Measurements from ENCODE around the gene PRDM8.
"Not testable (repeated sequence)": the region's sequence is repeated elsewhere in the genome, so short reads cannot be mapped to it uniquely, and the experiment has no call there.

DNA sequence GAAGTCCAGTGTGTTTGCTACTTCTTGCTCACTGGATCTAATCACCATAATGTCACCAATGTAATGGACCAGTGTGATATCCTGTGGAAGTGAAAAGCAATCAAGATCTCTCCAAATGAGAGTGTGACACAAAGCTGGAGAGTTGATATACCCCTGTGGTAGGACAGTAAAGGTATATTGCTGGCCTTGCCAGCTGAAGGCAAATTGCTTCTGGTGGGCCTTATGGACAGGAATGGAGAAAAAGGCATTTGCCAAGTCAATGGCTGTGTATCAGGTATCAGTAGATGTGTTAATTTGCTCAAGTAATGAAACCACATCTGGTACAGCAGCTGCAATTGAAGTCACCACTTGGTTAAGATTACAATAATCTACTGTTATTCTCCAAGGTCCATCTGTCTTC is 19.5 kb upstream of the PRDM8 start:
- TF ChIP-seq, protein P1, sequence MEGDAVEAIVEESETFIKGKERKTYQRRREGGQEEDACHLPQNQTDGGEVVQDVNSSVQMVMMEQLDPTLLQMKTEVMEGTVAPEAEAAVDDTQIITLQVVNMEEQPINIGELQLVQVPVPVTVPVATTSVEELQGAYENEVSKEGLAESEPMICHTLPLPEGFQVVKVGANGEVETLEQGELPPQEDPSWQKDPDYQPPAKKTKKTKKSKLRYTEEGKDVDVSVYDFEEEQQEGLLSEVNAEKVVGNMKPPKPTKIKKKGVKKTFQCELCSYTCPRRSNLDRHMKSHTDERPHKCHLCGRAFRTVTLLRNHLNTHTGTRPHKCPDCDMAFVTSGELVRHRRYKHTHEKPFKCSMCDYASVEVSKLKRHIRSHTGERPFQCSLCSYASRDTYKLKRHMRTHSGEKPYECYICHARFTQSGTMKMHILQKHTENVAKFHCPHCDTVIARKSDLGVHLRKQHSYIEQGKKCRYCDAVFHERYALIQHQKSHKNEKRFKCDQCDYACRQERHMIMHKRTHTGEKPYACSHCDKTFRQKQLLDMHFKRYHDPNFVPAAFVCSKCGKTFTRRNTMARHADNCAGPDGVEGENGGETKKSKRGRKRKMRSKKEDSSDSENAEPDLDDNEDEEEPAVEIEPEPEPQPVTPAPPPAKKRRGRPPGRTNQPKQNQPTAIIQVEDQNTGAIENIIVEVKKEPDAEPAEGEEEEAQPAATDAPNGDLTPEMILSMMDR (conservative IDR thresholded peaks at IDR 0.05): not testable (repeated sequence)
- not testable (repeated sequence) for TF ChIP-seq EZH2 (IDR thresholded peaks at IDR 0.05; ENCODE audit: low read depth)
